Prostate gland (tissue), 2 donors: ENCODE results near the gene MAGI2. TPM values are rescaled to one million over a fixed set of nuclear protein-coding genes. Genes with fewer than 3 reads are reported as not detected.
A peak's percentile ranks its signal among the peaks of the same experiment; 100 is the strongest.
"Not testable (repeated sequence)": the region's sequence is repeated elsewhere in the genome, so short reads cannot be mapped to it uniquely, and the experiment has no call there.

Source experiments
- DNase-seq: peaks from one replicate; pipeline ENCODE4 v3.0.0-alpha.2; 2019; ENCODE audit warnings: low spot score
- H3K27ac ChIP-seq, 2 donors: fragments of 200-600 bp; sonication (generic); 2 replicates each; pipeline ENCODE4 v1.5.1; 2017 to 2019
- H3K27me3 ChIP-seq: fragments of 200-600 bp; sonication (generic); replicated peaks from 2 replicates; pipeline ENCODE4 v1.5.1; 2019; ENCODE audit not compliant: insufficient read depth
- H3K36me3 ChIP-seq, 2 donors: fragments of 200-600 bp; sonication (generic); 1 replicate in 1 of 2; 2 replicates in 1 of 2; pipeline versions ENCODE4 v1.5.1 to v1.8.1; 2017 to 2019
- H3K4me1 ChIP-seq: fragments of 200-600 bp; sonication (generic); replicated peaks from 2 replicates; pipeline ENCODE4 v1.5.1; 2019
- H3K4me3 ChIP-seq, 2 donors: fragments of 200-600 bp; sonication (generic); 2 replicates each; pipeline ENCODE4 v1.5.1; 2017 to 2019
- H3K9me3 ChIP-seq: fragments of 200-600 bp; sonication (generic); 2 replicates; pipeline ENCODE4 v1.5.1; 2017
- CTCF ChIP-seq, 4 experiments: fragments of 200-600 bp in 2 of 4; fragments of 450-650 bp in 2 of 4; sonication (generic) in 2 of 4; IDR thresholded peaks; 1 replicate in 3 of 4; 2 replicates in 1 of 4; pipeline ENCODE4 v1.5.1; 2016 to 2019; ENCODE audit warnings: antibody characterized with exemption in 4 of 4, mild to moderate bottlenecking in 2 of 4, moderate library complexity in 2 of 4
- POLR2A ChIP-seq: fragments of 450-650 bp; IDR thresholded peaks from one replicate; pipeline ENCODE4 v1.6.1; 2016; ENCODE audit warnings: antibody characterized with exemption, mild to moderate bottlenecking
- POLR2AphosphoS5 ChIP-seq: sonication (generic); formaldehyde crosslinking; IDR thresholded peaks from one replicate; pipeline ENCODE4 v1.6.1; 2017; ENCODE audit warnings: antibody characterized with exemption
- WGBS: methylation state at CpG from one replicate; pipeline ENCODE4 v1.1.5; 2018; 5-methylcytosine and 5-hydroxymethylcytosine counted together
- intact Hi-C: fragments of 100-400 bp; cut with DNase I; formaldehyde crosslinking; loops from one replicate; pipeline ENCODE4 v1.14.2; 2022
- total RNA-seq, 2 donors: library from RNA; depleted of rRNA; stranded (reverse); fragments of >200 nt; gene quantifications; one replicate each; pipeline ENCODE4 v1.1.0, GENCODE V29; 2016

MAGI2 gene
- total RNA-seq, 2 donors from 2014 or later: 27.1 to 31.3 TPM

GRCh38 chr7:79452495-79453265 lies 787 bp downstream of the MAGI2 start:
- WGBS: 2% methylated on average over 33 of the region's 37 CpGs
- peak overlapping the region; percentile 52 to 58 for H3K4me3 ChIP-seq
- no peaks in the 10 kb centered on the region for H3K36me3 ChIP-seq
- peak; percentile 7 for DNase-seq
- H3K27me3 ChIP-seq: no peaks in the 10 kb centered on the region
- no peak for TF ChIP-seq CTCF (IDR thresholded peaks at IDR 0.05)
- no peak for TF ChIP-seq POLR2AphosphoS5
- peak overlapping the region; percentile 89 to 90 for H3K27ac ChIP-seq
- intact Hi-C loops: loop anchor here (5.0 kb wide), 1 partner anchor 1430 kb away; no protein-coding TSS in a partner anchor
- H3K4me1 ChIP-seq: no peaks in the 10 kb centered on the region
- no peaks in the 10 kb centered on the region for H3K9me3 ChIP-seq

GRCh38 chr7:79452032-79452494 lies 1.4 kb downstream of the MAGI2 start:
- Histone ChIP-seq H3K36me3 (no peaks in the 10 kb centered on the region), H3K27me3 (no peaks in the 10 kb centered on the region), H3K4me3 (peak overlapping the region; percentile 52 to 58), H3K9me3 (no peaks in the 10 kb centered on the region), H3K4me1 (no peaks in the 10 kb centered on the region), H3K27ac (peak overlapping the region; percentile 89 to 90)
- peak; percentile 76 for TF ChIP-seq POLR2AphosphoS5
- peak; percentile 73 for TF ChIP-seq POLR2A
- no peak for TF ChIP-seq CTCF (IDR thresholded peaks at IDR 0.05)
- intact Hi-C loops: loop anchor here (5.0 kb wide), 1 partner anchor 1430 kb away; no protein-coding TSS in a partner anchor
- 2% methylated on average over 27 of the region's 27 CpGs for WGBS
- DNase-seq: peak; percentile 75

- Histone ChIP-seq H3K9me3 (no peaks in the 10 kb centered on the region), H3K4me1 (no peaks in the 10 kb centered on the region), H3K4me3 (peak overlapping the region; percentile 52 to 58), H3K36me3 (no peaks in the 10 kb centered on the region), H3K27me3 (no peaks in the 10 kb centered on the region), H3K27ac (peak overlapping the region; percentile 89 to 90)
- intact Hi-C loops: loop anchor here (5.0 kb wide), 1 partner anchor 1429 kb away; no protein-coding TSS in a partner anchor
- 15% methylated on average over 8 of the region's 8 CpGs for WGBS
- TF ChIP-seq POLR2A (no peak), CTCF (IDR thresholded peaks at IDR 0.05) (no peak), POLR2AphosphoS5 (no peak)
- DNase-seq: no peak
Measured at GRCh38 chr7:79451580-79451979, 1.9 kb downstream of the MAGI2 start.

- H3K4me1 ChIP-seq, intact Hi-C loops, DNase-seq, H3K9me3 ChIP-seq, H3K36me3 ChIP-seq, H3K27me3 ChIP-seq, H3K27ac ChIP-seq, H3K4me3 ChIP-seq: not testable (repeated sequence)
- WGBS: 80% methylated on average over 3 of the region's 3 CpGs
Measured at GRCh38 chr7:79442766-79443165, 10.7 kb downstream of the MAGI2 start.

GRCh38 chr7:79436378-79436777 lies 17.1 kb downstream of the MAGI2 start:
- Histone ChIP-seq H3K9me3 (no peaks in the 10 kb centered on the region), H3K4me3 (no peak overlapping the region), H3K27ac (no peak overlapping the region), H3K36me3 (no peaks in the 10 kb centered on the region), H3K27me3 (no peaks in the 10 kb centered on the region), H3K4me1 (no peaks in the 10 kb centered on the region)
- intact Hi-C loops: no loop called here
- DNase-seq: no peak
- TF ChIP-seq POLR2A: no peak
- no peak for TF ChIP-seq POLR2AphosphoS5
- TF ChIP-seq CTCF (IDR thresholded peaks at IDR 0.05): no peak
